GM19193 (cell line): ENCODE results near the gene ADAM12.

ENCODE experiments used
- POLR2A ChIP-seq: IDR thresholded peaks from 4 replicates; pipeline ENCODE4 v1.6.1; 2011; ENCODE audit not compliant: insufficient read depth, insufficient read length; ENCODE audit errors: extremely low read depth

The ADAM12 gene

DNA sequence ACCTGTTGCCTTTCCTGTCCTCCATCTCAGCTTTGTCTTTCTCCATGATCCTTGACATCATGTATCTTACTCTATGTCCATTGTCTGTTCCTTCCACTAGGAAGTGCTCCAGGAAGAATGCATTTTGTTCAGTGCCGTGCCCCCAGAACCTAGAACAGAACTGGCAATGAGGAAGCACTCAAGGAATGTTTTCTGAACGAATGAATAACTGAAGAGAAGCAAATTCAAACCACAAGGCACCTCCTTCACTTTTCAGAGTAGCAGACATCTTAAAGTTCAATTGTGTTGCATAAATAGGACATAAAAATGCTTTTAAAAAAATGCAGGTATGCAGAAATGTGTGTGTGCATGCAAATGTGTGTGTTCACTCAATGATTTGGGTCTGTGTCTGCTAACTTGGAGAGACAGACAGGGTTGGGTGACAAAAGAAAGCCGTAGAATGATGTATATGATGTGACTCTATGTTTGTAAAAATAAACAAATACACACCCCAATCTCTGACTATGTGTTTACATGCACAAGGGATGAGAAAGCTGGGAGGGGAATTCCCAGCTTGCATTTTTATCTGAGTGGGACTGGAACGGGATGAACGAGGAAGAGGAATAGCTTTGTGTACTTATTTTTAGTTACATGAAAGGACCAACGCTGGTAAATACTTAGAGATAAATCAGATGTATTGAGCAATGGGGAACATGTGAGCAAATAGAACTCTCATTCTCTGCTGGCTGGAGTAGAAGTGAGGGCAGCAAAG, 254.2 kb downstream of the ADAM12 start:
- no peak for TF ChIP-seq POLR2A

DNA sequence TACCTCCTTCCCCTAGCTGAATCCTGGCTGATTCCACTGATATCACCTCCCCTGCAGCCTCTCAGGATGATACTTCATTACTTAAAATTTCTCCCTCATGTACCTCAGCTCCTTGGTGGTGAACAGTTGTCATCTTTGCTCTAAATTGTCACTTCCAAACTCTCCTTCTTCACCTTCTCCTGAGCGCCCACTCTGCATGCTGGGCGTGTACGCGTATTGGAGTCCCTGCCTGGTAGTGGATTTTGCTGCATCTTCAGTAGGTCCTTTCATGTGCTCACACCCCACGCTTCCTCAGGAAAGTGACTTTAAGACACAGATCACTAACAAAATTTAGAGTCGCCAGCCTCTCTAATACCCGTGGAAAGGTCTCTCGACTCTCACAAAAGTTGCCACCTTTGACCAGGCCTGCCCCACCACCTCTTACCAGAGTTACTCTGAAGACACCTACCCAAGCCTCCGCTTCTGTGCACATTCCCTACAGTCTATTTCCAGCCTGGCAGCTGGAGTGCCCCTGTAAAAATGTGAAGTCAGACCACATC, 255.1 kb downstream of the ADAM12 start:
- no peak for TF ChIP-seq POLR2A

DNA sequence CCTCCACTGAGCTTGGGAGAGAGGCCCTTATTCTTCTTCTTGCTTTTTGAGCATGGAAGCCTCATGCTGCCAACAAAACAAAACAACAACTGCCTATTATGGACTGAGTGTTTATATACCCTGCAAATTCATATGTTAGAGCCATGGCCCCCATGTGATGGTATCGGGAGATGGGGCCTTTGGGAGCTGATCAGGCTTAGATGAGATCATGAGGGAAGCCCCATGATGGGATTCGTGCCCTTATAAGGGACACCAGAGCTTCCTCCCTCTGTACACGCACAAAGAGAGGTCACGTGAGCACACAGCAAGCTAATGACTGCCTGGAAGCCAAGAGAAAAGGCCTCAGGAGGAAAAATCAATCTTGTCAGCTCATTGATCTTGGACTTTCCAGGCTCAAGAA, 256.9 kb downstream of the ADAM12 start:
- no peak for TF ChIP-seq POLR2A

DNA sequence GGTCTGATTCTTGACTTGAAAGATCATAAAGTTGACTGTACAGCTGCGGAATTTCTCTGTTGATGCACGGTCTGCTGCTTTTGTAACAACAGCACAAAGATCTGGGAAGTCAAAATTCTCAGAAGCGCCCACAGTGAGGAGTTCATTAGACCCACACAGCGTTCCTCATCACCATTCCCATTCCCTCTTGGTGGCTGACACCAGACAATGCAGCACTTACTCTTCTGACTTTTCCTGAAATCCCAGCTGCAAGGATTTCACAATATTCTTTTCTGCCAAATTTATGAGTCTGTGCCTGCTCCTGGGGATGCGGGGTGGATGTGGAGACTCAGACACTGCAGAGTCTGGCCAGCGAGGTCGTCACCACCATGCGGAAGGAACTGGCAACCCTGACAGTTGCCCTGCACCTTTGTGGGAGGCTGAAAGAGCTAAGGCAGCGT, 258.0 kb downstream of the ADAM12 start:
- TF ChIP-seq POLR2A: no peak

DNA sequence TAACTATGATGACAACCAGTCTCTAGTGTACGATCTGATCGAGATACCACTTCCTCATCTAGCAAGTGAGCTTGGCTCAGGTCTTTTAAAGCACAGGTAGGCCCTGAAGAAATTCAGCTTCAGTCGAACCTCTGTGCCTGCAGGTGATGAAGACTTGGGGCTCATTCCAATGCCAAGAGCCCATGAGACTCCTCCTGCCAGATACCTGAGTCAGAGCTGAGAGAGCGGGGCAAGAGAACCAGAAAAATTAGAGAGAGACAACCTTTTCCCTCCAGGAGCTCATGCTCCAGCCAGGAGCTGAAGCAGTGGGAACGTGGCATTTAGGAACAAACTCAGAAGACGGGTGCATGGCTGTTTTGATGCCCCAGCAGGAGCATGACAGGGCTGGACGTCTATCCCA, 259.3 kb downstream of the ADAM12 start:
- TF ChIP-seq POLR2A: no peak

DNA sequence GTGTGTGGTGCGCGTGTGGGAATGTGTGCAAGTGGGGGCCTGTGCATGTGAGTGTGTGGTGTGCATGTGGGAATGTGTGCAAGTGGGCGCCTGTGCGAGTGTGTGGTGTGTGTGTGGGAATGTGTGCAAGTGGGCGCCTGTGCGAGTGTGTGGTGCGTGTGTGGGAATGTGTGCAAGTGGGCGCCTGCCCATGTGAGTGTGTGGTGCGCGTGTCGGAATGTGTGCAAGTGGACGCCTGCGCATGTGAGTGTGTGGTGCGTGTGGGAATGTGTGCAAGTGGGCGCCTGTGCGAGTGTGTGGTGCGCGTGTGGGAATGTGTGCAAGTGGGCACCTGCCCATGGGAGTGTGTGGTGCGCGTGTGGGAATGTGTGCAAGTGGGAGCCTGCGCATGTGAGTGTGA, 259.7 kb downstream of the ADAM12 start:
- no peak for TF ChIP-seq POLR2A

DNA sequence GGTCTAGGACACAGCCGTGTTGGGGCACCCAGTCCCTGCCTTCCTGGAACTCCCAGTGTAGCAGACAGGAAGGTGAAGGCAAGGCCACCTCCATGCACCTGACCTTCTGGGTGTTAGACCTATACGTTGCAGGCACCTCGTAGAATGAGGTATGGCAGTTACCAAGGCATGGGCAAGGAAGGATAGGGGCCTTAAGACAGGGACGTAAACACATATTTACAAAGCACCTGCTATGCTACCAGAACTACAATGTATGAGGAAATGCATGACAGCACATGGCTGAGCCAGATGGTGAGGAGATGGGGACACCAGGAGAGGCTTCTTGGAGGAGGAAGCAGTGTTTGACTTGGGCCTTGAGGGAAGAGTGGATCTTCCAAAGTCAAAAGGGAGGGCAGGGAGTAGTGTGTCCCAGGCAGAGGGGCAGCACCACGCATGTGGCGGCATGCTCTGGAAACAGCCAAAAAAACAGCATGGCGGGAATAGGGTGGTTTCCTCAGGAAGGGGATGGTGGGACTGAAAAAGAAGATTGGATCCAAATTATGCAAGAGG, 260.7 kb downstream of the ADAM12 start:
- TF ChIP-seq POLR2A: no peak

DNA sequence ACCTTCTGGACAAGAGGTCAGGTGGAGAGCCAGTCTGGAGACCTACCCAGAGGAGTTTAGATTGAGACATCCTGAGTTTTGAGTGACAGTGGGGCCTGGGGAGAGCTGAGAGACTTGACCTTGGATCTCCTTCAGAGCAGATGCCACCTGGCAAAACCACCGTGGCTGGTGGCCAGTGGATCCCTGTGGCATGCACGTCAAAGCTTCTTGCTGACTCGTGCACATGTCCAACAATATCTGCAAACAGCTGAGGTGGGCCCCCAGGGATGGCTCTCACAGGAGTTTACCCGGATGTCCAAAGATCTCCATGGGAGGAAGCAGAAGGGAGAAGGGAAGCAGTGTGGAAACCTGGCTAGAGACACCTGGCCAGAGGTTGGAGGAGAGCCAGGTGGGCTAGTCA, 261.4 kb downstream of the ADAM12 start:
- TF ChIP-seq POLR2A: no peak

DNA sequence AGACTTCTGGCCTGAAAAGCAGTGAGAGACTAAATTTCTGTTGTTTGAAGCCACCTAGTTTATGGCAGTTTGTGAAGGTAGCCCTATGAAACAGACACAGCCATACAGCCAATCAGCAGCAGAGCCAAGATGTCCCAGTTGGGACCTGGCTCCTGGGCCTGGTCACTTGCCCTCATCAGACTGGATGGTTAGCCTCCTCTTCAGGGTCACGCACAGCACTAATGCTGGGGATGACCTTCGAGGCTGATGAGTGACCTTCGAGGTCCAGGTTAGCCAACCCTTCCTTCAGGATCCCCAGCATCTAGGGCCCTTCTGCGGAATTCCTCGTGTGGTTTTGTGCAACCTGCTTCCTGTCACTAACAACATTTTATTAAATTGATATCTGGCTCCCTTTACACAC, 262.3 kb downstream of the ADAM12 start:
- TF ChIP-seq POLR2A: no peak

DNA sequence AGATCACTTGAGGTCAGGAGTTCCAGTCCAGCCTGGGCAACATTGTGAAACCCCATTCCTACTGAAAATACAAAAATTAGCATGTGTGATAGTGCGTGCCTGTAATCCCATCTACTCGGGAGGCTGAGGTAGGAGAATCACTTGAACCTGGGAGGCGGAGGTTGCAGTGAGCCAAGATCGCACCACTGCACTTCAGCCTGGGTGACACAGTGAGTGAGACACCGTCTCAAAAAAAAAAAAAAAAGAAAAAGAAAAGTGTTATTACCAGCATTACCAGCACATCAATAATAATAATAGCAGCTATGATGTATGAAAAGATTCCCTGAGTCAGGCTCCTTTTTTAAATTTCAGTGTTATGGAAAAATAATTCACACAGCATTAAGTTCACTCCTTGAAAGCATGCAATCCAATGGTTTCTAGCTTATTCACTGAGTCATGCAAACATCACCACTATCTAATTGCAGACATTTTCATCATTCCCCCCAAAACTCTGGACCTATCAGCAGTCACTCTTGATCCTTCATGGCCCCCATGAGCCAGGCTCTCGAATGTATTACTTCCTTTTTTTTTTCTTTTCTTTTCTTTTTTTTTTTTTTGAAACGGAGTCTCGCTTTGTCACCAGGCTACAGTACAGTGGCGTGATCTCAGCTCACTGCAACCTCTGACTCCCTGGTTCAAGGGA, 263.5 kb downstream of the ADAM12 start:
- no peak for TF ChIP-seq POLR2A

DNA sequence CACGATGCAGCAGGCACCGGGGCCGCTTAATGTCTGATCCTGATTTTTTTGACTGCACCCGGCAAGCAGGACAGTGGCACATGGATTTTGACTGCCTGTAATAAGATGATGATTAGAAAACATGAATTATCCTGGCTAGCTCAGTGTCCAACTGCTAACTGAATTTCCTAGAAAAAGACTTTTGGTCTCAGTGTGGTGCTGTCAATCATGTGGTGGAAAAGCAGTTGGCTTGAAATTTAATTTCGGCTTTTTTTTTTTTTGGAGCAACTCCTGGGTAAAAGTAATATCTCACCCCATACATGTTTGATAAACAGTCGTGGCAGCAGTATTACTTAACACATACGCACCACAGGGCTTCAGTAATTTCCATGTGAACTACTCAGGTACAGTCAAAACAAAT, 264.2 kb downstream of the ADAM12 start:
- no peak for TF ChIP-seq POLR2A

DNA sequence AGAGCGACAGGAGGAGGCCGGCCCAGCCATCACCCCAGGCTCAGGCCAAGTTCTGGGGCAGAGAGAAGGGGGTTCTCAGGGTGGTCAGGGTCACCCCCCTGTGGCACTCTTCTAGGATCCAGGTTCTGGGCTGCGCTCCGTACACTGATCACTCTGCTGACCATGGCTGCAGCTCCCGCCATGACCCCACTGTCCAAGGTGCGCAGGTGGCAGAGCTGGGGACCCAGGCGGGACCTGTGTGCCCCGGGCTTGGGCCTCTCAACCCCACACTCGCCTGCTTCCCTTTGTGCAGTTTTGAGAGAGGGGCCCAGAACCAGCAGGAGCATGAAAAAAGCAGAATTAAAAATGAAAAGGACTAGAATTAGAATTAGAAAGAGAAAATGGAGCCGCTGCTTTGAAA, 264.8 kb downstream of the ADAM12 start:
- no peak for TF ChIP-seq POLR2A

DNA sequence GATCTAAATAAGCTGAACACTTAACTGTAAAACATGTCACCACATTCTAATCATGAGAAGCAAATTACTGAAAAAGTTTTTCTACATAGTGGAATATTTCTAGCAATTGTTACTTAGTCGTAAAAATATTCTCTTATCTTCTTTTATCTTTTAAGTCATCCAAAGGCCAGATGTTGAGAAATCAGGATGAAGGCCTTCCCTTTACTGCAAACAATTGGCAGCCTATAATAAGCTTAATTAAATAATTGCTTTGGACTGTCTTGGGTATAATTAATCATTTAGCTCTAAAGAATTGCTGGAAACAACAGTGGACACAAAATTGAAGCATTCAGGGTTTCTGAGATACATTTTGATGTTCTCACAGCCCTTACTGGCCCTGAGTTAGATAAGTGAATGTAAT, 265.4 kb downstream of the ADAM12 start:
- TF ChIP-seq POLR2A: no peak

DNA sequence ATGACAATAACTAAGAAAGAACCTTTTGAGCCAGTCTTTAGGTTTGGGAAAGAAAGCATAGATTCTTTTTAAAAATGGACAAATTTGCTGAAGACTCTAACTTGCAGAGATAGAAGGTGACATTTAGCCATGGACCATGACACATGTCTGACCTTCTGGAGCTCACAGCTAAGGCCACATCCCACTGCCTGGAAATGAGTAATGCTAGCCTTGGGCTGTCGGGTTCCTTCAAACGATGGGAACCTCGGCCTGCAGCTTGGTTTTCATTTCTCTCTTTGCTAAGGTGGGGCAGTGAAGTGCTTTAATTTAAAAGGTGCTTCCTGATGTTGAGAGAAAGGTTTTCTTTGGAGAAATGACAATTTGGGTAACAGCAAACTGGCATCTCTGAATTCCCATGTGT, 268.7 kb downstream of the ADAM12 start:
- no peak for TF ChIP-seq POLR2A

DNA sequence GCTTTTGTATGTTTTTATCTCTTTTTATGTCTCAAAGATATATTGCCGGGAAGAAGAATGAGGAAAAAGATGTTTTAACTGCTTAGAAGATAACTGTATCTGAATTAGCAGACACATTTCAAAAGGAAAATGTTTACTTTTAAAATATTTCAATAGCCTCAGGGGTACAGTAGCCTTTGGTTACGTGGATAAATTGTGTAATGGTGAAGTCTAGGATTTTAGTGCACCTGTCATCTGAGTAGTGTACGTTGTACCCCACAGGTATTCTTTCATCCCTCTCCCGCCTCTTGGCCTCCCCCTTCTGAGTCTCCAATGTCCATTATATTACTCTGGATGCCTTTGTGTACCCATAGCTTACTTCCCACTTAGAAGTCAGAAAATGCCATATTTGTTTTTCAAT, 269.8 kb downstream of the ADAM12 start:
- TF ChIP-seq POLR2A: no peak

DNA sequence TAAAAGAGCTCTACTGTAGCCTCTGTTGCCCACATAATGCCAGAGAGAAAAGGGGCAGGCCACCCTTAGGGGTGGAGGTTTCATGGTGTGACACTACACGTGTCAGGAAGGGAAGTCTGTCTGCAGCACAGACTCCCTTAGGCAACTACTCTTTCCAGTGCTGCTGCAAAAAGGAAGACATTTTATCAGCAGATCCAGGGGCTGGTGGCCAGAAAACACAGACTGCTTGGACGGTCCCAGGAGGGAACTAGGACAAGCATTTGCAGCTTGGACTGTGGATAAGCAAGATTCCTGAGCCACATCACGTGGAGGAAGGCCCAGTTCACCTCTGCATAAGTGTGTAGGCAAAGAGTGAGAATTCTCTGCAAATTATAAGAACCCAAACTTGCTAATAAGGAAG, 271.1 kb downstream of the ADAM12 start:
- no peak for TF ChIP-seq POLR2A
